HG02642 (cell line): ENCODE measurements around the gene NEO1.

Experiments used
- ATAC-seq: cut with Tn5 transposase; IDR thresholded peaks from one replicate; pipeline ENCODE4 v1.9.1; 2021; ENCODE audit warnings: mild to moderate bottlenecking; ENCODE audit not compliant: unreplicated experiment, poor library complexity

Gene NEO1

GRCh38 chr15:73051807-73052652, at the start of gene NEO1:
NEO1 (plus strand) TSS chr15:73052463; CDS start chr15:73052676, 213 bp downstream.
- ATAC-seq: peak; percentile 57

- no peak for ATAC-seq
Observed at GRCh38 chr15:73004462-73004861, 47.8 kb upstream of the NEO1 start.

GRCh38 chr15:73005032-73005431, 47.2 kb upstream of the NEO1 start:
- no peak for ATAC-seq

GRCh38 chr15:73005446-73005845, 46.8 kb upstream of the NEO1 start:
- ATAC-seq: no peak

- no peak for ATAC-seq
Observed at GRCh38 chr15:73006523-73006922, 45.7 kb upstream of the NEO1 start.

- no peak for ATAC-seq
Observed at GRCh38 chr15:73009066-73010056, 42.9 kb upstream of the NEO1 start.

GRCh38 chr15:73010154-73011152, 41.8 kb upstream of the NEO1 start:
- ATAC-seq: no peak

- ATAC-seq: no peak
Observed at GRCh38 chr15:73014904-73015303, 37.4 kb upstream of the NEO1 start.

- ATAC-seq: no peak
Observed at GRCh38 chr15:73015493-73015892, 36.8 kb upstream of the NEO1 start.

GRCh38 chr15:73017987-73018386, 34.3 kb upstream of the NEO1 start:
- no peak for ATAC-seq

- ATAC-seq: no peak
Observed at GRCh38 chr15:73019154-73019553, 33.1 kb upstream of the NEO1 start.

GRCh38 chr15:73019601-73020146, 32.6 kb upstream of the NEO1 start:
- no peak for ATAC-seq

GRCh38 chr15:73021139-73021621, 31.1 kb upstream of the NEO1 start:
- ATAC-seq: no peak

GRCh38 chr15:73022161-73022560, 30.1 kb upstream of the NEO1 start:
- ATAC-seq: no peak

- ATAC-seq: no peak
Observed at GRCh38 chr15:73023071-73023470, 29.2 kb upstream of the NEO1 start.

GRCh38 chr15:73024168-73024567, 28.1 kb upstream of the NEO1 start:
- no peak for ATAC-seq

GRCh38 chr15:73026511-73027054, 25.7 kb upstream of the NEO1 start:
- no peak for ATAC-seq

- no peak for ATAC-seq
Observed at GRCh38 chr15:73028031-73028430, 24.2 kb upstream of the NEO1 start.

GRCh38 chr15:73028831-73029451, 23.3 kb upstream of the NEO1 start:
- no peak for ATAC-seq
